Measurements from ENCODE around the gene FAM135A. TPM values are rescaled to one million over a fixed set of nuclear protein-coding genes. Genes with fewer than 3 reads are reported as not detected.

Gene FAM135A
- total and polyA plus RNA-seq, 2 experiments from 2014 or later = 35.2 to 68.7 TPM

GRCh38 chr6:70592391-70593117 is 179.2 kb downstream of the FAM135A start:
- no peaks in the 10 kb centered on the region for H3K36me3 ChIP-seq (ENCODE audit: insufficient read depth)
- no peak overlapping the region for H3K4me2 ChIP-seq
- peak; percentile 9 for DNase-seq (ENCODE audit: low spot score)
- no peaks in the 10 kb centered on the region for H3K79me2 ChIP-seq (replicated peaks; ENCODE audit: insufficient read depth)
- no peaks in the 10 kb centered on the region for H3F3A ChIP-seq (replicated peaks; ENCODE audit: low read depth)
- H4K20me1 ChIP-seq (replicated peaks; ENCODE audit: insufficient read depth) = no peaks in the 10 kb centered on the region
- no peaks in the 10 kb centered on the region for H3K4me1 ChIP-seq (ENCODE audit: insufficient read depth)
- H3K4me3 ChIP-seq = no peak overlapping the region
- H3K9me3 Mint-ChIP-seq = no peaks in the 10 kb centered on the region; the same call in 2 of the 3 replicates
- H3K27ac Mint-ChIP-seq = no peak overlapping the region
- H3K27me3 Mint-ChIP-seq (ENCODE audit: insufficient read depth, low read depth, poor library complexity) = peaks cover 3% of the 10 kb centered on the region
- H3K27ac ChIP-seq (ENCODE audit: low read depth) = no peak overlapping the region
- no peak for TF ChIP-seq JUNB (IDR thresholded peaks at IDR 0.05; ENCODE audit: unreplicated experiment)
- TF ChIP-seq ETS1 (IDR thresholded peaks at IDR 0.05) = no peak
- TF ChIP-seq POLR2AphosphoS5 (IDR thresholded peaks at IDR 0.05; ENCODE audit: low read depth) = no peak
- no peak for TF ChIP-seq CTCF (conservative IDR thresholded peaks at IDR 0.05; ENCODE audit: low read depth in 2 of 2)
- no peak for TF ChIP-seq ZNF331 (CRISPR knock-in tag; IDR thresholded peaks at IDR 0.05; ENCODE audit: low read depth)
- no peak for TF ChIP-seq ZNF462 (CRISPR knock-in tag; IDR thresholded peaks at IDR 0.05)
- TF ChIP-seq NANOG (IDR thresholded peaks at IDR 0.05; ENCODE audit: borderline replicate concordance) = no peak
- TF ChIP-seq CREB1 (CRISPR knock-in tag; IDR thresholded peaks at IDR 0.05; ENCODE audit: low read depth) = no peak
- no peaks in the 10 kb centered on the region for H3K4me1 Mint-ChIP-seq
- no peak overlapping the region for H3K4me3 Mint-ChIP-seq
- peaks cover 11% of the 10 kb centered on the region for H3K36me3 Mint-ChIP-seq (ENCODE audit: low read depth)
- ATAC-seq = no peak; the same call in 2 of the 3 replicates
- H3K9me2 ChIP-seq (ENCODE audit: insufficient read depth) = no peaks in the 10 kb centered on the region
- no peak overlapping the region for H2AFZ ChIP-seq
- H3K27me3 ChIP-seq (ENCODE audit: insufficient read depth) = no peaks in the 10 kb centered on the region
